Keratinocyte (primary cell): ENCODE measurements around the gene B4GALNT4. TPM values are rescaled to one million over a fixed set of nuclear protein-coding genes. Genes with fewer than 3 reads are reported as not detected.
"Not testable (repeated sequence)": the region's sequence is repeated elsewhere in the genome, so short reads cannot be mapped to it uniquely, and the experiment has no call there.

Source experiments
- DNase-seq: peaks from one replicate; pipeline ENCODE4 v3.0.0-alpha.2; 2011; ENCODE audit warnings: low read depth, missing footprints, low spot score
- FAIRE-seq: peaks from 2 replicates; lab custom pipeline; 2011; peaks lifted over from hg19 to GRCh38; lab: Jason Lieb, UNC
- H2AFZ ChIP-seq: 2 replicates; pipeline ENCODE4 v1.6.0; 2012; ENCODE audit warnings: low read length, control low read depth, inconsistent platforms; ENCODE audit not compliant: control insufficient read depth
- H3K27ac ChIP-seq: 2 replicates; pipeline ENCODE4 v1.5.1; 2011; ENCODE audit warnings: low read length; ENCODE audit not compliant: control insufficient read depth, insufficient read depth
- H3K27me3 ChIP-seq: 3 replicates; pipeline ENCODE4 v1.6.0; 2011; ENCODE audit warnings: low read length; ENCODE audit not compliant: control insufficient read depth, insufficient read depth; ENCODE audit errors: extremely low read depth
- H3K36me3 ChIP-seq, 2 experiments: 2 replicates in 1 of 2; 3 replicates in 1 of 2; pipeline ENCODE4 v1.5.1; 2011; ENCODE audit warnings: low read length in 2 of 2, mild to moderate bottlenecking in 1 of 2; ENCODE audit not compliant: control insufficient read depth in 2 of 2, insufficient read depth in 2 of 2; ENCODE audit errors: extremely low read depth in 1 of 2
- H3K4me1 ChIP-seq: 3 replicates; pipeline ENCODE4 v1.5.1; 2011; ENCODE audit warnings: low read length; ENCODE audit not compliant: control insufficient read depth, insufficient read depth; ENCODE audit errors: extremely low read depth
- H3K4me2 ChIP-seq: 3 replicates; pipeline ENCODE4 v1.6.0; 2011; ENCODE audit warnings: low read depth, low read length; ENCODE audit not compliant: control insufficient read depth, insufficient read depth; ENCODE audit errors: extremely low read depth
- H3K4me3 ChIP-seq, 3 experiments: fragments of 200-600 bp in 1 of 3; sonication (generic) in 1 of 3; 2 replicates in 2 of 3; 3 replicates in 1 of 3; pipeline ENCODE4 v1.5.1; 2011 to 2016; ENCODE audit warnings: low read length in 3 of 3, mild to moderate bottlenecking in 3 of 3, control low read depth in 2 of 3, inconsistent platforms in 1 of 3, low read depth in 1 of 3, mixed read lengths in 1 of 3, mixed run types in 1 of 3, moderate library complexity in 1 of 3; ENCODE audit not compliant: control insufficient read depth in 2 of 3, insufficient read depth in 2 of 3; ENCODE audit errors: extremely low read depth in 1 of 3
- H3K79me2 ChIP-seq: 2 replicates; pipeline ENCODE4 v1.6.0; 2012; ENCODE audit warnings: low read length; ENCODE audit not compliant: control insufficient read depth, insufficient read depth
- H3K9ac ChIP-seq: 3 replicates; pipeline ENCODE4 v1.6.0; 2011; ENCODE audit warnings: low read length; ENCODE audit not compliant: control insufficient read depth, insufficient read depth; ENCODE audit errors: extremely low read depth
- H3K9me1 ChIP-seq: 3 replicates; pipeline ENCODE4 v1.6.0; 2011; ENCODE audit warnings: low read length; ENCODE audit not compliant: control insufficient read depth, insufficient read depth; ENCODE audit errors: extremely low read depth
- H3K9me3 ChIP-seq: 2 replicates; pipeline ENCODE4 v1.5.1; 2012; ENCODE audit warnings: low read depth, low read length; ENCODE audit not compliant: control insufficient read depth
- H4K20me1 ChIP-seq: 3 replicates; pipeline ENCODE4 v1.6.0; 2011; ENCODE audit warnings: low read length; ENCODE audit not compliant: control insufficient read depth, insufficient read depth; ENCODE audit errors: extremely low read depth
- CTCF ChIP-seq, 3 experiments: IDR thresholded peaks in 1 of 3; conservative IDR thresholded peaks in 1 of 3; optimal IDR thresholded peaks in 1 of 3; 2 replicates in 2 of 3; 3 replicates in 1 of 3; pipeline versions ENCODE3 to v1.5.1; 2011; ENCODE audit warnings: low read length in 3 of 3, mild to moderate bottlenecking in 3 of 3, moderate library complexity in 2 of 3, control low read depth in 1 of 3, inconsistent platforms in 1 of 3; ENCODE audit not compliant: insufficient read depth in 2 of 3; ENCODE audit errors: extremely low read depth in 1 of 3
- EZH2 ChIP-seq: IDR thresholded peaks from one replicate; pipeline ENCODE4 v1.6.1; 2012; ENCODE audit warnings: inconsistent platforms, mild to moderate bottlenecking, low read length, moderate library complexity
- dilution Hi-C: fragments of 300-500 bp; cut with MboI; formaldehyde crosslinking; loops from one replicate; pipeline ENCODE4 v1.7.0; 2020; ENCODE audit warnings: low sequenced_read_pairs; ENCODE audit not compliant: extremely low pct_ligation_motif_present
- polyA plus RNA-seq, 5 experiments: library from polyadenylated mRNA; depleted of rRNA in 3 of 5; stranded (reverse) in 3 of 5; stranded (forward) in 1 of 5; unstranded in 1 of 5; fragments of >200 nt; gene quantifications; 1 replicate in 1 of 5; 2 replicates in 3 of 5; 3 replicates in 1 of 5; pipeline versions ENCODE4 v1.2.1 to v1.2.3, GENCODE V29; 2011 to 2012; ENCODE audit warnings: missing spikeins in 2 of 5, low read depth in 1 of 5, low replicate concordance in 1 of 5

The B4GALNT4 gene
- polyA plus RNA-seq, 1 donor (not counting 4 experiments of a cell fraction or from before 2014, with no cell fraction given) = 7.3 TPM

- H3K9me1 ChIP-seq = no peaks in the 10 kb centered on the region
- H3K9ac ChIP-seq = no peak overlapping the region
- no peaks in the 10 kb centered on the region for H4K20me1 ChIP-seq
- H3K4me3 ChIP-seq = no peak overlapping the region
- TF ChIP-seq EZH2 (no peak), CTCF (optimal IDR thresholded peaks at IDR 0.05 in 1 of 3, IDR thresholded peaks at IDR 0.05 in 1 of 3, conservative IDR thresholded peaks at IDR 0.05 in 1 of 3; ENCODE audit: extremely low read depth in 1 of 3, insufficient read depth in 2 of 3, low read length in 3 of 3) (no peak)
- no peaks in the 10 kb centered on the region for H3K79me2 ChIP-seq
- peaks cover 17% of the 10 kb centered on the region for H3K4me1 ChIP-seq
- no peak for DNase-seq
- H3K4me2 ChIP-seq = no peak overlapping the region
- no peak overlapping the region for H2AFZ ChIP-seq
- dilution Hi-C loops = no loop called here
- H3K27me3 ChIP-seq = no peaks in the 10 kb centered on the region
- FAIRE-seq = no peak
- no peak overlapping the region for H3K27ac ChIP-seq
- no peaks in the 10 kb centered on the region for H3K9me3 ChIP-seq
- H3K36me3 ChIP-seq = no peaks in the 10 kb centered on the region
Measured at GRCh38 chr11:346529-346928, 22.8 kb upstream of the B4GALNT4 start.

GRCh38 chr11:349270-349954 is 19.9 kb upstream of the B4GALNT4 start:
- H3K79me2 ChIP-seq, H2AFZ ChIP-seq, H3K9me1 ChIP-seq, H3K36me3 ChIP-seq, H3K27ac ChIP-seq, H4K20me1 ChIP-seq, H3K9me3 ChIP-seq, H3K9ac ChIP-seq, H3K4me2 ChIP-seq, H3K4me3 ChIP-seq, dilution Hi-C loops, H3K27me3 ChIP-seq, DNase-seq, FAIRE-seq: not testable (repeated sequence)
- H3K4me1 ChIP-seq = peaks cover 17% of the 10 kb centered on the region

GRCh38 chr11:350033-350722 is 19.1 kb upstream of the B4GALNT4 start:
- DNase-seq, H3K79me2 ChIP-seq, H3K36me3 ChIP-seq, H3K9me3 ChIP-seq, H3K9me1 ChIP-seq, FAIRE-seq, dilution Hi-C loops, H3K27me3 ChIP-seq, H4K20me1 ChIP-seq: not testable (repeated sequence)
- peak overlapping the region; percentile 90 for H3K4me2 ChIP-seq
- H3K9ac ChIP-seq = peak overlapping the region; percentile 63
- peak overlapping the region; percentile 48 for H3K27ac ChIP-seq
- H3K4me3 ChIP-seq = peak overlapping the region in 2 of 3 experiments; percentile 15 to 53
- H2AFZ ChIP-seq = peak overlapping the region; percentile 90
- peaks cover 19% of the 10 kb centered on the region for H3K4me1 ChIP-seq
